WTC11 (cell line): ENCODE data around the gene FKBP4. TPM values are rescaled to one million over a fixed set of nuclear protein-coding genes. Genes with fewer than 3 reads are reported as not detected.

Experiments
- ATAC-seq: fragments of 200-7000 bp; cut with Tn5 transposase; 2 replicates; pipeline ENCODE4 v1.10.0; 2021; ENCODE audit warnings: mild to moderate bottlenecking, moderate library complexity
- CTCF ChIA-PET: fragments of 300-600 bp; sonication (Branson Sonifier 250); formaldehyde crosslinking; loops from one replicate; lab custom pipeline; 2021; ENCODE audit warnings: antibody characterized with exemption; lab: Charles Lee
- POLR2A ChIA-PET: fragments of 350-600 bp; sonication (Branson Sonifier 250); formaldehyde crosslinking; loops from one replicate; lab custom pipeline; 2021; ENCODE audit warnings: antibody characterized with exemption; lab: Charles Lee
- DNase-seq: peaks from one replicate; pipeline ENCODE4 v3.0.0; 2021; ENCODE audit warnings: low spot score
- H3K27ac Mint-ChIP-seq: 2 replicates; pipeline ENCODE4 v1.8.0; 2021; ENCODE audit warnings: mixed read lengths
- H3K27me3 Mint-ChIP-seq: 2 replicates; pipeline ENCODE4 v1.8.0; 2021; ENCODE audit warnings: low read depth, mild to moderate bottlenecking, moderate library complexity, mixed read lengths
- H3K36me3 Mint-ChIP-seq: 2 replicates; pipeline ENCODE4 v1.8.0; 2021; ENCODE audit warnings: mixed read lengths
- H3K4me1 Mint-ChIP-seq: 2 replicates; pipeline ENCODE4 v1.8.0; 2022; ENCODE audit warnings: mixed read lengths
- H3K4me3 Mint-ChIP-seq: 2 replicates; pipeline ENCODE4 v1.8.0; 2021; ENCODE audit warnings: mild to moderate bottlenecking, moderate library complexity, mixed read lengths
- H3K9me3 Mint-ChIP-seq: 2 replicates; pipeline ENCODE4 v1.8.0; 2021; ENCODE audit warnings: mixed read lengths
- AFF4 ChIP-seq: sonication (generic); formaldehyde crosslinking; IDR thresholded peaks from 2 replicates; pipeline ENCODE4 v1.8.1; 2023; ENCODE audit warnings: mild to moderate bottlenecking, missing genetic modification reagents, borderline replicate concordance
- AR ChIP-seq: fragments of 250-450 bp; sonication (Bioruptor Pico); IDR thresholded peaks from 2 replicates; pipeline ENCODE4 v1.9.0; 2021; ENCODE audit warnings: mild to moderate bottlenecking
- E2F5 ChIP-seq: sonication (generic); formaldehyde crosslinking; IDR thresholded peaks from 2 replicates; pipeline ENCODE4 v1.8.1; 2022; ENCODE audit warnings: mild to moderate bottlenecking, moderate library complexity, missing genetic modification reagents
- EMX1 ChIP-seq: fragments of 250-450 bp; sonication (Bioruptor Pico); IDR thresholded peaks from 2 replicates; pipeline ENCODE4 v1.8.0; 2021; ENCODE audit warnings: mild to moderate bottlenecking
- ESRRA ChIP-seq: sonication (generic); formaldehyde crosslinking; IDR thresholded peaks from 2 replicates; pipeline ENCODE4 v1.8.1; 2022; ENCODE audit warnings: mild to moderate bottlenecking, missing genetic modification reagents, borderline replicate concordance
- ETV6 ChIP-seq: sonication (generic); formaldehyde crosslinking; IDR thresholded peaks from 2 replicates; pipeline ENCODE4 v1.8.1; 2022; ENCODE audit warnings: mild to moderate bottlenecking, missing genetic modification reagents
- FOXK1 ChIP-seq: sonication (generic); formaldehyde crosslinking; IDR thresholded peaks from 2 replicates; pipeline ENCODE4 v1.8.0; 2022; ENCODE audit warnings: mild to moderate bottlenecking, moderate library complexity, missing genetic modification reagents
- FOXP4 ChIP-seq: sonication (generic); formaldehyde crosslinking; IDR thresholded peaks from 2 replicates; pipeline ENCODE4 v1.8.0; 2022; ENCODE audit warnings: mild to moderate bottlenecking, missing genetic modification reagents
- HMGXB4 ChIP-seq: sonication (generic); formaldehyde crosslinking; IDR thresholded peaks from 2 replicates; pipeline ENCODE4 v1.8.1; 2023; ENCODE audit warnings: mild to moderate bottlenecking, moderate library complexity, missing genetic modification reagents
- PREB ChIP-seq: sonication (generic); formaldehyde crosslinking; IDR thresholded peaks from 2 replicates; pipeline ENCODE4 v1.8.1; 2022; ENCODE audit warnings: mild to moderate bottlenecking, missing genetic modification reagents, moderate library complexity, borderline replicate concordance
- TEAD4 ChIP-seq: sonication (generic); formaldehyde crosslinking; IDR thresholded peaks from 2 replicates; pipeline ENCODE4 v1.8.0; 2022; ENCODE audit warnings: mild to moderate bottlenecking, missing genetic modification reagents
- USF2 ChIP-seq: sonication (generic); formaldehyde crosslinking; IDR thresholded peaks from 2 replicates; pipeline ENCODE4 v1.8.1; 2023; ENCODE audit warnings: mild to moderate bottlenecking, missing genetic modification reagents, moderate library complexity
- ZNF232 ChIP-seq: sonication (generic); formaldehyde crosslinking; IDR thresholded peaks from 2 replicates; pipeline ENCODE4 v1.8.0; 2022; ENCODE audit warnings: mild to moderate bottlenecking, missing genetic modification reagents
- ZNF671 ChIP-seq: fragments of 250-450 bp; sonication (Bioruptor Pico); IDR thresholded peaks from 2 replicates; pipeline ENCODE4 v1.8.0; 2021; ENCODE audit warnings: mild to moderate bottlenecking
- total RNA-seq: library from RNA; stranded (reverse); gene quantifications from 3 replicates; pipeline ENCODE4 v1.2.3, GENCODE V29; 2021

The FKBP4 gene
- total RNA-seq, 1 experiment from 2014 or later = 257 TPM

GRCh38 chr12:2805143-2805520 is 10.4 kb downstream of the FKBP4 start:
- Mint-ChIP-seq H3K27ac (no peak overlapping the region), H3K36me3 (peaks cover 63% of the 10 kb centered on the region), H3K4me3 (no peak overlapping the region), H3K9me3 (no peaks in the 10 kb centered on the region), H3K4me1 (no peaks in the 10 kb centered on the region), H3K27me3 (no peaks in the 10 kb centered on the region)
- no peak for DNase-seq
- no peak for TF ChIP-seq USF2 (CRISPR knock-in tag)
- no peak for TF ChIP-seq TEAD4 (CRISPR knock-in tag)
- no peak for TF ChIP-seq ETV6 (CRISPR knock-in tag)
- TF ChIP-seq E2F5 (CRISPR knock-in tag) = no peak
- no peak for TF ChIP-seq ZNF232 (CRISPR knock-in tag)
- TF ChIP-seq FOXP4 = no peak
- no peak for TF ChIP-seq ZNF671 (CRISPR knock-in tag)
- POLR2A ChIA-PET = interaction anchor here (1.2 kb wide), 1 partner anchor 9 kb away, joined by 3 read pairs; no protein-coding TSS in a partner anchor
- no peak for ATAC-seq
- CTCF ChIA-PET = no interaction called here

- POLR2A ChIA-PET = interaction anchor here (1.2 kb wide), 1 partner anchor 11 kb away, joined by 3 read pairs; no protein-coding TSS in a partner anchor
- peaks cover 3% of the 10 kb centered on the region; the same call in 1 of the 2 replicates for H3K4me1 Mint-ChIP-seq
- no peaks in the 10 kb centered on the region for H3K9me3 Mint-ChIP-seq
- no peak overlapping the region for H3K4me3 Mint-ChIP-seq
- H3K27ac Mint-ChIP-seq = no peak overlapping the region
- ATAC-seq (no peak), DNase-seq (no peak)
- no peaks in the 10 kb centered on the region for H3K27me3 Mint-ChIP-seq
- CTCF ChIA-PET = no interaction called here
- H3K36me3 Mint-ChIP-seq = peaks cover 47% of the 10 kb centered on the region
- TF ChIP-seq EMX1 (CRISPR knock-in tag) (no peak), TEAD4 (CRISPR knock-in tag) (no peak), FOXP4 (no peak), HMGXB4 (no peak), PREB (no peak), ESRRA (CRISPR knock-in tag) (no peak), USF2 (CRISPR knock-in tag) (no peak), FOXK1 (no peak), AR (no peak), ZNF671 (CRISPR knock-in tag) (no peak), AFF4 (CRISPR knock-in tag) (no peak)
Measured at GRCh38 chr12:2806700-2807099, 11.9 kb downstream of the FKBP4 start.
